NCI-H524 treated with DMSO at 0.1 percent for 48 hours (cell line): ENCODE results near the gene ADAMTS17.
A peak's percentile ranks its signal among the peaks of the same experiment; 100 is the strongest.

Source experiments
- DNase-seq: peaks from one replicate; lab custom pipeline; 2025; lab: John Stamatoyannopoulos, UW

The ADAMTS17 gene

GRCh38 chr15:100341750-100342560, at the start of gene ADAMTS17:
TSS of gene ADAMTS17 (minus strand) at chr15:100341975. CDS start at chr15:100341899, 76 bp downstream.
- DNase-seq = peak; percentile 88

GRCh38 chr15:100385300-100386050, 43.7 kb upstream of the ADAMTS17 start:
- DNase-seq = no peak

- no peak for DNase-seq
Measured at GRCh38 chr15:100384108-100384410, 42.3 kb upstream of the ADAMTS17 start.

GRCh38 chr15:100383302-100384107, 41.7 kb upstream of the ADAMTS17 start:
- DNase-seq = peak; percentile 23

GRCh38 chr15:100373942-100374341, 32.2 kb upstream of the ADAMTS17 start:
- DNase-seq = no peak

GRCh38 chr15:100373120-100373896, 31.5 kb upstream of the ADAMTS17 start:
- no peak for DNase-seq

GRCh38 chr15:100372739-100373119, 31.0 kb upstream of the ADAMTS17 start:
- no peak for DNase-seq

- DNase-seq = no peak
Measured at GRCh38 chr15:100355342-100355741, 13.6 kb upstream of the ADAMTS17 start.

GRCh38 chr15:100353449-100353848, 11.7 kb upstream of the ADAMTS17 start:
- no peak for DNase-seq

GRCh38 chr15:100350434-100351226, 8.9 kb upstream of the ADAMTS17 start:
- DNase-seq = no peak

- DNase-seq = peak; percentile 41
Measured at GRCh38 chr15:100349696-100350433, 8.1 kb upstream of the ADAMTS17 start.

- no peak for DNase-seq
Measured at GRCh38 chr15:100349321-100349695, 7.5 kb upstream of the ADAMTS17 start.

- no peak for DNase-seq
Measured at GRCh38 chr15:100348578-100348977, 6.8 kb upstream of the ADAMTS17 start.

GRCh38 chr15:100346866-100347512, 5.2 kb upstream of the ADAMTS17 start:
- DNase-seq = no peak

GRCh38 chr15:100345438-100345837, 3.7 kb upstream of the ADAMTS17 start:
- no peak for DNase-seq

- DNase-seq = no peak
Measured at GRCh38 chr15:100343251-100343650, 1.5 kb upstream of the ADAMTS17 start.

- DNase-seq = no peak
Measured at GRCh38 chr15:100341239-100341749, 481 bp downstream of the ADAMTS17 start.

- DNase-seq = no peak
Measured at GRCh38 chr15:100340721-100341238, 995 bp downstream of the ADAMTS17 start.

GRCh38 chr15:100339999-100340398, 1.8 kb downstream of the ADAMTS17 start:
- peak; percentile 2 for DNase-seq
